NCI-H2171 treated with DMSO at 0.1 percent for 48 hours (cell line): ENCODE data around the gene SCUBE1.

Experiments used
- DNase-seq: peaks from one replicate; lab custom pipeline; 2025; lab: John Stamatoyannopoulos, UW

The SCUBE1 gene

DNA sequence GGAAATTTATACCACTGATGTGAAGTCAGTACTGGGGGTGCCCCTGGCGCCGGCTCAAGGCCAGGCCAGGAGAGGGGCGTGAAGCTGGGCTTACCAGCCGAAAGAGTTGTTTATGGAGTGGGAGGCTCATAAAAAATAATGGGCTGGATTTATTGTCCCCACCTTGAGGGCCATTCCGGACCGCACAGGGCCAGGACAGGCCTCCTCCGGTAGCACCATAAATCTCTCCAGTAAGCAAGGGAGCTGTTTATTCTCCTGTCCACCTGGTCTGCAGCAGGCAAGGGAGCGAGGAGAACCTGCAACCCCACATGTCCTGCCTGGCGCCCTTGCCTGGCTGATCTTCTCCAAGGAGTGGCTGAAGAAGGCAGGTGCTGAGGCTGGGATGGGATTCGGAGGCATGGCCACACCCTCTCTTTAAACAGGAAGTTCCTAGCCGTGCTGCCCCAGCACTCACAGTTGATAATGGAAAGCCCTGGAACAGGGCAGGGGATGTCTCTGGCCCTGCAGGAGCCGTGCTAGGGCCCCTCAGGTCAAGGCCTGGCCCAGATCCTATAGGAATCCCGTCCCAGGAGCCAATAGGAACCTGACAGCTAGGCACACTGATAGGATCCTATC, 65.1 kb downstream of the SCUBE1 start:
- DNase-seq = no peak

DNA sequence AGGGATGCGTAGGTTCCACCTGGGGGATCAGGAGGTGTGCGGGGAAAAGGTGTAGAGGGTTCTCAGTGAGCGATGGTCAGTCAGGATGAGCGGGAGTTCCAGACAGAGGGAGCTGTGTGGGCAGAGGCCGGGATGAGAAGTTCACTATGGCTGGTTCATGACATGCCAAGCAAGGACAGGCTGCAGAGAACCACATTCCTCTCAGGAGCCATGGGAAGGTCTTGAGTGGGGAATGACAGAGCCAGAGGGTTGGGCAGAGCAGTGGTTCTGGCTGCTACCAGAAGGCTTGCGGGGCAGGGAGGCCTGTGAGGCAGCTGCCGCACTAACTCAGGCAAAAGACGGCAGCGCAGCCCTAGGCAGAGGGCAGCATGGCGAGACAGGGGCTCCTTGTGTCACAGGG, 66.1 kb downstream of the SCUBE1 start:
- no peak for DNase-seq

DNA sequence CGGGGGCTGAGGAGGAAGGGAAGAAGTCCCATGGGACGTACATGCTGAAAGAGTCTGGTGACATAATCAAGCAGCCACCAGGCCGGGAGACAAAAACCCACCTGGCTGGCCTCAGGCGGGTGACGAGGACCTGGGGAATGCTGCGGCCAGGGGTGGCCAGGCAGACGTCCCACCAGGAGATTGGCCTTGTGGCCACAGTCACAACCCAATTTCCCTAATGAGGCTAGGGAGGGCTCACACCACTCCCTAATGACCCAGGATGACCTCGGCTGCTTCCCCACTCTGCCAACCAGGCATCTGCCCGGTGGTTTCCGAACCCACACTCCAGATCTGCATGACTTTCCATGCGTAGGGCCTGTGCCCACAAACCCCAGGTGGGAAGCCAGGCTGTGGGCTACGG, 66.9 kb downstream of the SCUBE1 start:
- no peak for DNase-seq

DNA sequence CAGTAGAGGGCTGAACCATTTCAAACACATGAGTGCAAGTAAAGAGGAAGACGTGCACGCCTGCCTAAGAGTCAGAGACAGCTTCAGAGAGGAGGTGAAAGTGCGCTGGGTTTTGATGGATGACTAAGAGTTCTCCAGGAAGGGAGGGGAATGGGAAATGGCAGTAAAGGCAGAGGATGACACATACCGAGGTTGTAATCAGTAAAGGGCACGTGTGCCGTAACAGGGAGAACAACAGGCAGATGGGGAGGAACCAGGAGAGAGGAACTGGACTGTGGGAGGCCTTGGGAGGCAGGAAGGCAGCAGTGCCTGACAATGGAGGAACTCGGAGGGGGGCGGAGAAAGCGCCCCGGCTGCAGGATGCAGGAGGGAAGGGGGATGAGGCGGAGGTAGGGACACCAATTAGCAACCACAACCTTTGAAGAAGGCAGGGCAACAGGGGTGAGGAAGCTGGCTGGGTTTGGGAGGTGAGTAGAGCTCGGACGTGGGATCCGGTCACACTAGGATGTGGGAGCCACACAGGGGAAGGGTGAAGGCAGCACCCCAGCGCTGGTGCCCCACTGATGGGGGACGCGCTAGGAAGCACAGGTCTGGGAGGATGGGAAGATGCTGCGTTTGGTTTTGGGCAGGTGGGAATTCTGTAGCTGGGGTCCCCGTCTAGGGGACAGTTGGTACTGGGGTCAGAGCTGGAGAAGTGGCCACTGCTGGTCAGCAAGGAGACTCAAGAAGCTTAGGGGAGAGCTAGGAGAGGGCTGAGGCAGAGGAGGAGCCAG, 67.4 kb downstream of the SCUBE1 start:
- no peak for DNase-seq

DNA sequence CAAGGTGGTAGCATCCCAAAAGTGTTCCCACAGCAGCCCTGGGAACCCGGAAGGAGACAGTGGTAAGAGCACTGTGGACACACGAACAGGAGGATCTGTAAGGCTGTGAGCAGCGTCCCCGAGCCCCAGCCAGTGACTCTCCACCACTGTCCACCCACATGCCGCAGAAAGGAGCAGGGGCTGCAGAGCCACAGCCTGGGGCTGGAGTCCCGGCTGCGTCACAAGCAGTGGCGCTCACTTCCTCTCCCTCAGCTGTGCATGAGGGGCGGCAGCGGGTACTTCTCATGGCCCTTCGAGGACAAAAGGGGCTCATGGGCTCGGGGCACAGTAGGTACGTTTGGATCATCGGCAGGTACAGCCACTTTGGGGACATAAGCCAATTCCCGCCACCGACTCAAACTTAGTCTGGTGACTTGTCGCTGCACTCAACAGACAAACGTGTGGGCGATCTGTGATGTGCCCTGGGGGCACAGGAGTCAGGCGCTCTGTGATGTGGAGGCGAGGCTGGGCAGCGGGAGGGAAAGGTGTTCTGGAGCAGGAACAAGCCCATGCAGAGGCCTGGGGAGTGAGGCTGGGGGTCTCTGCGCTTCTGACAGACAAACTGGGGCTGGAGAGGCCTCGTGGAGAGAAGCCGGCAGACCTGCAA, 68.5 kb downstream of the SCUBE1 start:
- no peak for DNase-seq

DNA sequence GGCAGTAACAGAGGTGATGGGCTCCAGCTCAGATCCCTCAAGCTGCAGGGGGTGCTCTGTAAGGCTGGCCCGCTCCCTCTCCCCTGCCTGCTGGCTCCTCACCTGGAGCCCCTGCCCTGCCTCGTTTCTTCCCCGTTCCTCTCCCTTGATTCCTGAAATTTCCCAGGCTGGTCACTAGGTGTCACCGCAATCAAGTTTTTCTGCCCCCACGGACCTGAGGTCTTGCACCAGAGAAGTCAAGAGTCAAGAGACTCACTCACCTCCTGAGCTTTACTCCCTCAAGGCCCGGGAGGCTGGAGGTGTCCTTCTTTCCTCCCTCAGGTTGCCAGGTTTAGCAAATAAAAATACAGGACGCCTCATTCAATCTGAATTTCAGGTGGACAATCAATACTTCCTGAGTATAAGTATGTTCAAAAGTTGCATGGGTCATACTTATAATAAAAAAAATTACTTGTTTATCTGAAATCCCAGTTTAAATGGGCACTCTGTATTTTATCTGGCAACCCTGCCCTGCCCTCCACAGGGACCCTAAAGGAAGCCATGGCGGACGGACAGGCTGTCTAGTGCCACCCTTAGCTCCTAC, 69.2 kb downstream of the SCUBE1 start:
- peak; percentile 65 for DNase-seq

DNA sequence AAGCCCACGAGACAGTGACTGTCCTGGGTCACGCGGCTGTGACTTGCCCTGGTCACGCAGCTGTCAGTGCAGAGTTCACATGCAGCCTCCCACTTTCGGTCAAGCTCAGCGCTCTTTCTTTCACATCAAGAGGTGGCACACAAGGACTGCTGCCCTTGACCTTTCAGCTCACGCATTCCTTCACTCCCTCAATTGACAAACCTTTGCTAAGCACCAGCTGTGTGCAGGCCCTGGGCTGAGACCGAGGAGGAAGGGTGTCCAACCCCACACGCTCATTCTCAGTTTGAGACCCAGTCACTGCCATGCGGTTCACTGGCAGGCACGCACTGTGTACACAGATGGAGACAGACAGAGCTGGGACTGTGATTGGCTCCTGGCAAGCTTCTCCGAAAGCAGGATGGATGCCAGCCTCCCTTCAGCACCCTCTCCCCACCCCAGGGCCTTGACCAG, 70.3 kb downstream of the SCUBE1 start:
- no peak for DNase-seq

DNA sequence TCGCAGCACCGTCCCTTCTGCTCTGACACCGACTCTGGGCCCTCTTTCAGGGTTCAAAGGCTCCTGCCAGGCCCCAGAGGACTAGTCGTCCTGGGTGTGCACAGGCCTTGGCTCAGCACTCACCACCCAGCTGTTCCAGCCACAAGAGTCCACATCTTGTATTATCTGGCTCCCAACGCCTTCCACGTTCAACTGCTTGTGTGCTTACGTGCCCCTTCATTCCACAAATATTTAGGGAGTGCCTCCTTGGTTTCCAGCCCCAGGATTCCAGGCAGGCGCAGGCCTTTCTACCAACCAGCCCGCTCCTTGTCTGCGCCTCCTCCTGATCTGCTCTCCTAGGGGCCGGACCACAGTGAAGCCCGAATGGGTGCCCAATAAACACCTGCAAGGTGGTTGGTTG, 70.9 kb downstream of the SCUBE1 start:
- DNase-seq = no peak

DNA sequence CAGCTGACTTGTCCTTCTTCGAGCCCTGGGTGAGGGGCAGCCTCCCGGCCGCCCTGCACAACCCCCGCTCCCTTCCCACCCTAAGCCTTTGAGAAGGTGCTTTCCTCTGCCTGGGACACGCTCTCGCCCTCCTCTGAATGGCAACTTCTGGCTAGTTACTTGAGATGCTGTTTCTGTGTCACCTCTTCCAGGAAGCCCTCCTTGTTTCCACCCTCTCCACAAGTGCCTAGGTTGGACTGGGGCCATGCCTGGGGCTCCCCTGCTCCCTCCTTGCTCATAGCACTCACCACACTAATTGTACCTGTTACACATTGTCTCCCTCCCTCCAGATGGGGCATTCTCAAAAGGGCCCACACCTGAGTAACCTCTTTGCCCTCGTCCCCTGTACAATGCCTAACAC, 72.2 kb downstream of the SCUBE1 start:
- no peak for DNase-seq

DNA sequence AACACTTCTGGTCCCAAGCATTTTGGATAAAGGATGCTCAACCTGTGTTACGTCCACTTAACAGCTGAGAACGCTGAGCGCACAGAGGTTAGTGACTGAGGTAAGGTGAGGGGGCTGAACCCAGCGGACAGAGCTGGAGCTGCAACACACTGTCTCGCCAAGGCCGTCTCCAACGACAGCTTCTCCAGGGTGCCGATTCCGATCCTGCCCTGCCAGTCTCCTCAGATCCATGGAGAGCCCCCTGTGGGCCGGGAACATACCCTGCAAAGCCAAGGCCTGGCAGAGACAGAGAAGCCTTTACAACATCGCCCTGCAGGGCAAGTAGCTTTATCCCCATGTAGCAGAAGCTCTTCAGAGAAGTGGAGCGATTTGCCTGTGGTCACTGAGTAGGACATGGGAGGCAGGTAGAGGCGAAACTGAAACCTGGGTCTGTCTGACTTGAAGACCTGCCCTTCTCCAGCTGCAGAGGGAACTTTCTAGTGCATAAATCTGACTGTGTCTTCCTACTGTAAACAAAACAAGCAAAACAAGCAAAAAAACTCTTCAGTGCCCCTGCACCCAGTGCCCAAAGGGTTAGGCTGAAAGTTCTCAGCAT, 72.8 kb downstream of the SCUBE1 start:
- no peak for DNase-seq

DNA sequence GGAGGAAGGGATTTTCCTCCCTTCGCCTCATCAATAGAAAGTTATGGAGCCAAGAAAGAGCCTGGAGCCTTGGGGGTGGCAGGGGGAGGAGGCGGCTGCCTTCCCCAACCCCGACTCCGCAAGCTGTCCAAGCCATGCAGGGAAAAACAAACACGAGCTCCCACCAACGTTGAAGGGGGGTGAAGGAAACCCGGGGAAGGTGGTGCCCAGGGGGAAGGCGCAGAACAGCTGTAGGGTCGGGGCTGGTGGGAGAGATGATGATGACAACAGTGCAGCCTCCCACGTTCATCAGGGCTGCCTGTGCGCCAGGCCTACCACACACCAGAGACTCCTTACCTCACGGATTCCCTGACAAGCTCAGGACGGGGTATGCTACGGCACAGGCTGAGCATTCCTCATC, 73.5 kb downstream of the SCUBE1 start:
- no peak for DNase-seq

DNA sequence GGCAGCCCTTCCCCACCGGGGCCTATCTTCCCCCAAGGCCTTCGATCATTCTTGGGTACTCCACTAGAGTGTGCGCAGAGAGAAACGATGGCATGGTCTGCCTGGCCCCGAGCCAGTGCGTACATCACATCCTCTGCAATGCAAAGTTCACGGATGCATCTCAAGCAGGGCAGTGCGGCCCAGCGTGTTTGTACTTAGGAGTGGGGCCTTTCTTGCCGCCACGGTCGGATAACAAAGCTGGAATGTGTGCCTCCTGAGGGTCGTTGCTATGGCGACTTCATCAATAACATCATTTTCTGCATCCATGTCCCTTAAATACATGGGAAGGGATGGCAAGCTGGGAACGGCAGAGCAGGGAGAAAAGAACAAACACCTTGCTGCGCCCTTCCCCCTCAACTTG, 73.9 kb downstream of the SCUBE1 start:
- no peak for DNase-seq

DNA sequence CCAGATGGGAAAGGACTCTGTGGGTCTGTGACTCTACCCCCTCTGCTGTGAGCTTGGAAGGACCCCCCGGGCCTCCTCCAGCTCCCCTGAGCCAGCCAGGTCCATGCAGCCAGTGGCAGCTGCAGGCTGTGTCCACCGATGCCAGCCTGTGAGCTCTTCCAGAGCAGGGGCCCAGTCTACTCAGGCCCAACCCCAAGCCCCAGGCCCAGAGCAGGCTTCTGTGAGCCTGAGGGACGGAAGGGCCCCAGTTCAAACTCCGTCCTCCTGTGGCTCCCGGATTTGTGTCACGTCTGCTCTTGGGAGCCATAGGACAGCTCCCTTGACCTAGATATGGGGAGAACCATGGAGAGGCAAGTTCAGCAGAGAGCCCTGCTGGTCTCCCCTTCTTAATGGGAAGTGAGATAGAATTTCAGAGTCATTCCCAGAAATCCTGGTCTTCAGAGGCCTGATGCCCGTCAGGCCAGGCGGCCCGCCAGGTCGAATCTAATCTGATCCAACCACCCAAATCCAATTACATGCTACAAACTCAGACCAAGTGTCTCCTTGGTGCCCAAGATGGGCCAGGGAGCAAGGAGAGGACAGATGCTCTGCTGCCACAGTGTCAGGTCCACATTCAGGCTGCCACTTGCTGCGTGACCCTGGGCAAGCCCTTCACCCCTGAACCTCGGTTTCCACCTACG, 75.1 kb downstream of the SCUBE1 start:
- DNase-seq = no peak

DNA sequence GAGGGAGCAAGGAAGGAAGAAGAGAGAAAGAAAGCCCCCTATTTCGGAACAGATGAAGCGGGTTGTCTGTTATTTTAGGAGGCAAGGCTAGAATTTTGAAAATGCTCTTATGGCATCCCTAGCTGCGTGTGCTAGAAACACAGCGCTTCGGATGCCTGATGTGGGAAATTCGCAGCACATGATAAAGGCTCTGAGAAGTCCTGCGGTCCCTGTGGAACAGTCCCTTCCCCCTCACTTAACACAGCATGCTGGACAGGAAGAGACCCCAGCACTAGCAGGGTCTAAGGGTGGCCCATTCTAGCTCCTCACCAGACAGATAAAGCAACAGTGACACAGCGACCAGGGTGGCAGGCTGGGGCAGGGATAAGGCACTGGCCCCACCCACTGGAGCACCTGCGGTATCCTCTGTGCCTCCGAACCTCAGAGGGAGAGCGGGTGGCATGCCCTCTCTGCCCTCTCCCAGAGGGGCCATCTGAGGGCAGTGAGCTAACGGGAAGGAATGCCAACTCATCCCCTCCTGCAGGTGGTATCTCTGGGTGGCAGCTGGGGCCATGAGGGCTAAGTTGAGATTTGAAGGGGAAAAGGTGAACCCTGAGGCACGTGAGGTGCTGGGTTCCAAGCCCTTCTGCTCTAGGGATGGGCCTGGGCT, 75.7 kb downstream of the SCUBE1 start:
- no peak for DNase-seq

DNA sequence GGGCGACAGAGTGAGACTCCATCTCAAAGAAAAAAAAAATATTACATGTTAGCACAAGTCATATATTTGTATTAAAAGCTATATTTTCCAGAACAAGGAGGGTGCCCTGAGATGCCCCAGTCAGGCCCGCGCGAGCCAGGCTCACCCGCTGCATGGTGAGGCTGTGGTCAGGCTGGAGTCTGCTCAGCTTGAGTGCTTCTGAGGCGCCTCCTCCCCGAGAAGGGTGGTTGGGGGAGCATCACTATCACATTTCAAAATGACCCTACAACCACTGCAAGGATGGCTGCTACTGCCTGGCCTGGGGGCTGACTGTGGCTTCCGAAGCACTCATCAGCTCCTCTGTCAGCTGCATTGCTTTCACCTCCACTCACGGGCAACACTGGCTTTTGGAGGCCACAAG, 77.1 kb downstream of the SCUBE1 start:
- no peak for DNase-seq

DNA sequence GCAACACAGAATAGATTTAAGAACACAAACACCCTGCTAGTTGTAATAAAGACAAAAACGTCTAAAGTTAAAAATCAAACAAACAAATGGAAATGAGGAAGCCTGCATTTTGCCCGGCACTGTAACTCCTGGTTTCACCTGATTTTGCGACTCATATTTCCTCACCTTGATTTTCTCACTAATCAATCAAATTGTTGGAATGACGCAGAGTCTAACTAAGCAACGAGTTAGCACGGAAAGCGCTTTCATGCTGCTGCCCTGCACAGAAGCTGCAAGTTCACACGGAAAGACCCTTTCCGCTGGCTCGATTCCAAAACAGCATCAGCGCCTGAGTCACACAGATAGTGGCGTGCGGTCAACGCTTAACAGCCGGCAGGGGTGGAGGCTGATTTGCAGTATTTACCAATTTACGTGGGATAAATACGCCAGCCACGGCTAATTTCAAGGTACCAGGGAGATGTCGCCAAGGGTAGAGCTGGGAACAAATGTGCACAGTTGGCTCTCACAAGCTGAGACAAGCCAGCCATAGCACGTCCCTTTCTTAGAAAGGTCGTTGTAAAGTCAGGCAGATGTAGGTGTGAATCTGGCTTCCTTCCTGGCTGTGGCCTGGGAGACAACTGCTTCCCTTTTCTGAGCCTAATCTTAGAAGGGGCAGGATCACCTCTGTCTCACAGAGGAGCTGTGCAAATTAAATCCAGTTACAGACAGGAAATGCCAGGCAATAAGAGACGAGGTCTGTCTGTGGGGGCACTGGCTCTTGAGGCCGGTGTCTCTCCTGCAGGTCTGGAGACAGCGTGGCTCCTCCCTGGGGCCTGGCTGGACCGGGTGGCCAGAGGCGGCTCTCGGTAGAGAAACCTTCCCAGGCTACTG, 79.3 kb downstream of the SCUBE1 start:
- peak; percentile 93 for DNase-seq

DNA sequence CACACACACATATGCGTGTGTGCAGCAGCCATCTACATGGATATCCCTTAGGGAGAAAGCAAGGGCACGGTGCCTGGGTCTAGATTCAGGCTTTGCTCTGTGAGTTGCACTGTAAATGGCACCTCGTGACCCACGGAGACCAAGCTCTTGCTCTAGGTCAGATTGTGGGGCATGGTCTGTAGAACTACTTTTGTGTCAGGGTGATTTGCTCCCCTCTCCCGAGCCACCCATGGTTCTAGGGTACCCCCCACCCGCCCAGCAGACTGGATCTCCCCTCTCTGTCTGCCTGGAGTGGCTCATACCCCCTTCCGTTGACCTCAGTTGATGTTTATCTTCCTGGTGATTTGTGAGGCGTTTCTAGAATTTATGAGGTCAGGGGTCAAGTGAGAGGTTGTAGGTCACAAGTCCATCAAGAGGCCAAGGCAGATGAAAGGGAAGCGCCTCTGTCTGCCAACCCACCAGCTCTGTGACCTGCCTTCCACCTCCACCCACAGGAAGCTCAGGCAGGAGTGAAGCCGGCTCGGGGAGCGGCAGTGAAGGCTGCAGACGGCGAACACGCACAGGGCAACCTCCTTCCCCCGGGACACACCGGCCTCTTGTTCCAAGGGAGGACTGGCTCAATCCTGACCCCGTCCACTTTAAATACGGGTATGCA, 80.1 kb downstream of the SCUBE1 start:
- DNase-seq = peak; percentile 59

DNA sequence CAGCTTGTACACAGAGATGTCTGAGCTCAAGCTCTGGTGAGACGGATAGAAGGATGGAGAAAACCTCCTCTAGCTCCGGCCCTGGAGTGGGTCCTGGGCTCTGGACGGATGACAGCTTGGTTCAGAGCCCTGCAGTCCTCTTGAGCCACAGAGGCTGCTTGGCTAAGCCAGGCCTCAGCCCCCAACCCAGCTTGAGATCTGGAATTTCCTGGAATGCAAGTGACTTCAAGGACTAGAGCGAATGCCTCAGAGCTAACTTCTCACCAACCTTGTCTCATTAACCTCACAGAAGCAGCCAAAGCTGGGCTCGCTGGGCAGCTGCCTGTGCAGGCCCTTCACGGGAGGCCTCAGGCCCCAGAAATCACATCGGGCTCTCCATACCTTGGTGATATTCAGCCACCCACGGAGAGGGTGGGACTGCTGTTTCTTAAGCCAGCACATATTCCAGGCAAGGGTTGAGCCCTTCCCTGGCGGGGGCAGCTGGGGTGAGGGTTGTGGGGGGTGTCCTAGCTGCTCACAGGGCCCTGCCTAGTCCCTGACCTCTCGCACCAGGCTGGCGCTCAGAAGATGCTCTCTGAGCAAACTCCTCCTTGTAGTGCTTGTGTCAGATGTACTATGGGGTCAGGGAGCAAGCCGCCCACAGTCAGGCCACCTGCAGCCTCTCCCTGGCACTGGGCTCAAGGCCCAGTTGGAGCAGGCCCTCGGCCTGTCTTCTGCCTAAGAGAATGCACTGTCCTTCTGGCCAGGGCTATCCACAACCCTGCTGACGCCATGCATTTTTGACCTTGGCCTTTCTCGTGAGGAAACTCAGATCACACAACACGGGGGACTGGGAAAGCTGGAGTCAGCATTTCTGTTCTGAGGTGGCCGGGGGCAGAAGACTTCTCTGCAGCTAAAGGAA, 82.6 kb downstream of the SCUBE1 start:
- no peak for DNase-seq

DNA sequence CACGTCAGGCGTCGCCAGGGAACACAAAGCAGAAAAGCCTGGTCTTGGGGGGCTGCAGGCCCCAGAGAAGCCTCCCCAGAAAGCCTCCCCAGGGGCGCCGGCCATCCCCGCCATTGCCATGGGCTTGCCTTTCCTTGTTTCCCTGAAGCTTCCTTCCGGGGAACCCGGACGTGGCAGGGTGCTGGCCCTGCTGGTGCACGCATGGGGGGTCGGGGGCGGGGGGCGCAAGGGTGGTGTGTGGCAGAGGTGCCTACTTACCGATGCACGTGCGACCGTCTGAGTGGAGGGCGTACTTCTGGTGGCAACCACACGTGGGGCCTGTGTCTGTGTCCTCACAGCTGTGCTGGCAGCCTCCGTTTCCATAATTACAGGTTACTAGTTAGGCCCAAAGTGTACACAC, 85.2 kb downstream of the SCUBE1 start:
- no peak for DNase-seq
